Activated CD4-positive, alpha-beta T cell treated with anti-CD3 and anti-CD28 coated beads, Interleukin-2, amount 10 ng/mL, durations not matched to agents 24 days and 14 days (primary cell): ENCODE results near the gene MIA3. TPM values are rescaled to one million over a fixed set of nuclear protein-coding genes. Genes with fewer than 3 reads are reported as not detected.

Experiments used
- DNase-seq: peaks from one replicate; pipeline ENCODE4 v3.0.0; 2022
- H3K27ac Mint-ChIP-seq: one replicate; pipeline ENCODE4 v1.8.0; 2022; ENCODE audit warnings: mild to moderate bottlenecking, mixed read lengths
- H3K27me3 Mint-ChIP-seq: one replicate; pipeline ENCODE4 v1.8.0; 2022; ENCODE audit warnings: mixed read lengths
- H3K36me3 Mint-ChIP-seq: one replicate; pipeline ENCODE4 v1.8.0; 2022; ENCODE audit warnings: low read depth, mild to moderate bottlenecking, mixed read lengths
- H3K4me1 Mint-ChIP-seq: one replicate; pipeline ENCODE4 v1.8.0; 2021; ENCODE audit warnings: mixed read lengths
- H3K4me3 Mint-ChIP-seq: one replicate; pipeline ENCODE4 v1.8.0; 2022; ENCODE audit warnings: mild to moderate bottlenecking, moderate library complexity, mixed read lengths
- H3K9me3 Mint-ChIP-seq: one replicate; pipeline ENCODE4 v1.8.0; 2021; ENCODE audit warnings: mixed read lengths
- intact Hi-C: fragments of 100-400 bp; cut with micrococcal nuclease; formaldehyde crosslinking; loops from one replicate; pipeline ENCODE4 v1.15.1; 2023
- total RNA-seq: library from RNA; stranded (reverse); gene quantifications from 2 replicates; pipeline ENCODE4 v1.2.3, GENCODE V29; 2022

The MIA3 gene
- total RNA-seq, 1 donor from 2014 or later, result 44.2 TPM

GRCh38 chr1:222632749-222633148 is 14.9 kb downstream of the MIA3 start:
- Mint-ChIP-seq H3K27me3 (no peaks in the 10 kb centered on the region), H3K9me3 (no peaks in the 10 kb centered on the region), H3K36me3 (peaks cover 48% of the 10 kb centered on the region), H3K4me1 (peaks cover 6% of the 10 kb centered on the region), H3K27ac (no peak overlapping the region), H3K4me3 (no peak overlapping the region)
- intact Hi-C loops, result no loop called here
- no peak for DNase-seq

DNA sequence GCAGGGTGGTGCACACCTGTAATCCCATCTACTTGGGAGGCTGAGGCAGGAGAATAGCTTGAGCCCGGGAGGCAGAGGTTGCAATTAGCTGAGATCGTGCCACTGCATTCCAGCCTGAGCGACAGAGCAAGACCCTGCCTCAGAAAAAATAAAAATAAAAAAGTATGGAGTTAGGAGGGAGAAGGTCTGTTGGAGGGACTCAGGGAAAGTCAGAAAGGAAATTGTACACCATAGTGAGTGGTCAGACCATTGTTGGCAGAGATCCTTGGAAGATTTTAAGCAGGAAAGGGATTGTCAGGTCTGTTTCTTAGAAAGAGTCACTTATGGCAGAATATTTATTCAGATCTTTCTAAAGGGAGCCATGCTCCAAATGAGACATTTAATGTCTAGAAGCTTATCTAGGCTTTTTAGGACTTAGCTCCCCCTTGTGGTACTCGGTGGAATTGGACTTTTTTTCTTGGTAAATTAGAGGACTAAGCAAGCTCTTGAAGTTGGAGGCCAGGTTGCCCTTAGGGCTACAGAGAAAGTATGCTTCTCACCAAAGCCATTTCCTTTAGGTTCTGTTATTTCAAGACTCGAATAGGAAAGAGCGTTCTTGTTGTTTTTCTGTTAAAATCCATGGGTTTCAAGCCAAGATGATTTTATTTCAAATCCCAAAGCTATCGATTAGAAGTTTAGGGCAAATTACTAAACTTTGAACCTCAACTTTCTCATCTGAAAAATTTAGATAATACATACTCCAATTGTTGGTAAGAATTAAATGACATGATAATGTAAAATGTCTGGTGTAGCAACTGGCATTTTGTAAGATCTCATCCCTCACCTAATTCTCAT is 16.5 kb downstream of the MIA3 start:
- intact Hi-C loops, result loop anchor here (1.0 to 2.0 kb wide), 3 partner anchors 10 to 169 kb away; no protein-coding TSS in a partner anchor
- DNase-seq, result peak; percentile 93
- H3K4me3 Mint-ChIP-seq, result no peak overlapping the region
- H3K27ac Mint-ChIP-seq, result no peak overlapping the region
- no peaks in the 10 kb centered on the region for H3K9me3 Mint-ChIP-seq
- peaks cover 6% of the 10 kb centered on the region for H3K4me1 Mint-ChIP-seq
- H3K36me3 Mint-ChIP-seq, result peaks cover 40% of the 10 kb centered on the region
- no peaks in the 10 kb centered on the region for H3K27me3 Mint-ChIP-seq

DNA sequence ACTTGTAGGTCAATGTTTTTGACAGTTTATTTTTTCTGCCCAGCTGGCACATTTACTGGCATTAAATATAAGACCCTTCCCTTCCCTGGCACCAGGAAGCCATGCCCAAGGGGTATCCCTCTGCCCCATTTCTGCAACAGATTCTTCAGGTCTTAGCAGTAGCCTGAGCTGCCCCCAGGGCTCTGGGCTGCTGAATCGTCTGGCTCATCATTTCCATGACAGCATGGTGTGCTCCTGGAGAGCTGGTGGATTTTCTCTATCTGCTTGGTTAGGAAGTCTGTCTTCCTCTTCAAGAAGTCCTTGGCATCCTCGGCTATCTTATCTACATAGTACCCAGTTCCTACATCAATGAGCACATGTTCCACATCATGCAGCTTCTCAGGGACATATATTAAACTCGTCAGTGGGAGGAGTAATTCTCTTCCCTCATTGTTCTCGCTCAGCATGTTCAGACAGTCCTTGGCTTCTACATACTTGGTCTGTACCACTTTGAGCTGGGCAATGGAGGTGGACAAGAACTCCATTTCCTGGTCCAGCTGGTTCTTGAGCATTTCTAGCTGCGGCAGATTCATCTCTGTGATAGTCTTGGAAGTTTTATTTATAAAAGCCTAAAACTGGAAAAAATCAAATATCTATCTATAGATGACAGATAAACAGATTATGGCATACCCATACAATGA is 23.5 kb downstream of the MIA3 start:
- H3K27ac Mint-ChIP-seq, result no peak overlapping the region
- no peak overlapping the region for H3K4me3 Mint-ChIP-seq
- intact Hi-C loops, result no loop called here
- H3K9me3 Mint-ChIP-seq, result no peaks in the 10 kb centered on the region
- no peaks in the 10 kb centered on the region for H3K27me3 Mint-ChIP-seq
- DNase-seq, result peak; percentile 54
- H3K4me1 Mint-ChIP-seq, result peaks cover 26% of the 10 kb centered on the region
- H3K36me3 Mint-ChIP-seq, result peaks cover 23% of the 10 kb centered on the region

DNA sequence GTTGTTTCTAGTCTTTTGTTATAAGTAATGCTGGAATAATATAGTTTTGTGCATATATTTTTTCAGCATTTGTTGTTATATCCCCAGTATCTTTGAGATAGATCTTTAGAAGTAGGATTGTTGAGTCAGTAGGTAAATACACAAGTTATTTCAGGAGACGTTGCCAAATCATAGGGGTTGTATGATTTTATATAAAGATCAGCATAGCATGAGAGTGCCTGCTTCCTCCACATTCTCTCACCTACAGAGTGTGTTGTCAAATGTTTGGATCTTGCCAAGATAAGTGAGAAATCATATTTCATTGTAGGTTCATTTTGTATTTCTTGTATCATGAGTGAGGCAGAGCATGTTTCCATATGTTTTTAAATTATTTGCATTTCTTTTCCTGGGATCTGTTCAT is 24.6 kb downstream of the MIA3 start:
- no peaks in the 10 kb centered on the region for H3K27me3 Mint-ChIP-seq
- peaks cover 26% of the 10 kb centered on the region for H3K4me1 Mint-ChIP-seq
- H3K27ac Mint-ChIP-seq, result peak overlapping the region; percentile 72
- DNase-seq, result peak; percentile 24
- peaks cover 19% of the 10 kb centered on the region for H3K36me3 Mint-ChIP-seq
- H3K4me3 Mint-ChIP-seq, result peak overlapping the region; percentile 39
- H3K9me3 Mint-ChIP-seq, result no peaks in the 10 kb centered on the region
- intact Hi-C loops, result no loop called here

- intact Hi-C loops, result no loop called here
- H3K36me3 Mint-ChIP-seq, result peaks cover 20% of the 10 kb centered on the region
- H3K27me3 Mint-ChIP-seq, result no peaks in the 10 kb centered on the region
- no peak for DNase-seq
- H3K9me3 Mint-ChIP-seq, result no peaks in the 10 kb centered on the region
- peak overlapping the region; percentile 94 for H3K27ac Mint-ChIP-seq
- peaks cover 28% of the 10 kb centered on the region for H3K4me1 Mint-ChIP-seq
- H3K4me3 Mint-ChIP-seq, result peak overlapping the region; percentile 95
These were observed 25.7 kb downstream of the MIA3 start for GRCh38 chr1:222643606-222643937.

GRCh38 chr1:222643938-222644635 is 26.2 kb downstream of the MIA3 start:
- Mint-ChIP-seq H3K27me3 (no peaks in the 10 kb centered on the region), H3K4me3 (peak overlapping the region; percentile 95), H3K27ac (peak overlapping the region; percentile 94), H3K4me1 (peaks cover 28% of the 10 kb centered on the region), H3K36me3 (peaks cover 21% of the 10 kb centered on the region), H3K9me3 (no peaks in the 10 kb centered on the region)
- peak; percentile 100 for DNase-seq
- intact Hi-C loops, result loop anchor here (1.0 kb wide), 5 partner anchors 9 to 68 kb away; partner anchors contain the start of genes AIDA, BROX and TAF1A

- Mint-ChIP-seq H3K36me3 (peaks cover 19% of the 10 kb centered on the region), H3K4me3 (peak overlapping the region; percentile 95), H3K27me3 (no peaks in the 10 kb centered on the region), H3K9me3 (no peaks in the 10 kb centered on the region), H3K4me1 (peaks cover 28% of the 10 kb centered on the region), H3K27ac (peak overlapping the region; percentile 94)
- intact Hi-C loops, result loop anchor here (1.0 kb wide), 5 partner anchors 9 to 68 kb away; partner anchors contain the start of genes AIDA, BROX and TAF1A
- no peak for DNase-seq
These were observed 26.7 kb downstream of the MIA3 start for GRCh38 chr1:222644636-222644980.

DNA sequence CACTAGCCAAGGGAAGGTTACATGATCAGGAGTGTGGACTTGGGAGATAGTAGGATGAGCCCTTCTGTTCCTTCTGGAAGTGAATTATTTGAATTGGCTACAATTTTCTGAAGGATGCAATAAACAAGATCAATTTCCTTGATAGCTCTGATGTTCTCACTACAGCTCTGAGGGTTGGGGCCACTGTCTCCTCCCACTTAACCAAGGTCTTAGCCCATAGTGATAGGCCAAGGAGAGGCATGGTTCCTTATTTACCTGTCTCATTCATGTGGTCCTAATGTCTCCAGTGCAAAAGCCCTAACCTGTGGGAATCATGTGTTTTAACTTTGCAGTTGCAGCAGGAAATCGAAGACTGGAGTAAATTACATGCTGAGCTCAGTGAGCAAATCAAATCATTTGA is 34.8 kb downstream of the MIA3 start:
- Mint-ChIP-seq H3K4me1 (peaks cover 52% of the 10 kb centered on the region), H3K27me3 (no peaks in the 10 kb centered on the region), H3K27ac (peak overlapping the region; percentile 65), H3K9me3 (no peaks in the 10 kb centered on the region), H3K36me3 (peaks cover 70% of the 10 kb centered on the region), H3K4me3 (peak overlapping the region; percentile 69)
- intact Hi-C loops, result loop anchor here (1.0 to 10.0 kb wide), 7 partner anchors 8 to 938 kb away; partner anchors contain the start of genes AIDA, BROX, DISP1 and MIA3
- DNase-seq, result peak; percentile 61

GRCh38 chr1:222653178-222653827 is 35.4 kb downstream of the MIA3 start:
- Mint-ChIP-seq H3K36me3 (peaks cover 76% of the 10 kb centered on the region), H3K9me3 (no peaks in the 10 kb centered on the region), H3K4me1 (peaks cover 49% of the 10 kb centered on the region), H3K4me3 (peak overlapping the region; percentile 69), H3K27ac (peak overlapping the region; percentile 65), H3K27me3 (no peaks in the 10 kb centered on the region)
- peak; percentile 81 for DNase-seq
- intact Hi-C loops, result loop anchor here (1.0 to 10.0 kb wide), 7 partner anchors 9 to 939 kb away; partner anchors contain the start of genes AIDA, BROX, DISP1 and MIA3

GRCh38 chr1:222654849-222655248 is 37.0 kb downstream of the MIA3 start:
- peak overlapping the region; percentile 86 for H3K27ac Mint-ChIP-seq
- peaks cover 51% of the 10 kb centered on the region for H3K4me1 Mint-ChIP-seq
- H3K4me3 Mint-ChIP-seq, result peak overlapping the region; percentile 69
- H3K27me3 Mint-ChIP-seq, result no peaks in the 10 kb centered on the region
- H3K36me3 Mint-ChIP-seq, result peaks cover 84% of the 10 kb centered on the region
- intact Hi-C loops, result loop anchor here (2.0 to 10.0 kb wide), 5 partner anchors 78 to 940 kb away; partner anchors contain the start of gene DISP1
- no peaks in the 10 kb centered on the region for H3K9me3 Mint-ChIP-seq
- peak; percentile 92 for DNase-seq

DNA sequence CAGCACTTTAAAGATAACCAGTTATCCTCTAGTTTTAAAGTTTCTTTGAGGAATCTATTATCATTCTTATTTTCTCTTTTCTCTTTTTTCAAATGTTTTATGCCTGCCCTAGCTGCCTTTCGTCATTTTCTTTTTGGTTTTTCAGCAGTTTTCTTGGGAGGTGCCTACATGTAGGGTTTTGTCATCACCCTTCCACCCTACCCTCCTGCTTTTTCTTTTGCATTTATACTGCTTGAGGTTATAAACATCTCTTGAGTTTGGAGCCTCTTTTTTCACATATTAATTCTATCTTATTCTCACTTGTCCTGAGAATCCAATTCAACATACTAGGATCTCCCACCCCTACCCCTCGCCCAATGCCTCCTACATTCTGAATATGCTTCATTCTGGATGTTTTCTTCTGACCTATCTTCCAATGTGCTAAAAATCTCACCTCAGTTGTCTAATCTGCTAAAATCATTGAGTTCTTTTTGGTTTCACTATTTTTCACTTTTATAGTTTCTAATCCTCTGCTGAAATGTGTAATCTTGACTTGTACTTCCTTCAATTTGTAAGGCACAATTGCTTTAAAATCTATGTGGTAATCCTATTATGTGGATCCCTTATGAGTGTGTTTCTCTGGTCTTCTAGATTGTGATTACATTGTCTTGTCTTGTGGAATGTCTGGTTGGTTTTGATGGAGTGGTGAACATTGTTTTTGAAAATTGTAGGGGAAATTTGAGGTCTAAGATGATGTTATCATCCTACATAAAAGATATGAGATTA is 38.7 kb downstream of the MIA3 start:
- no peak for DNase-seq
- H3K27ac Mint-ChIP-seq, result no peak overlapping the region
- peak overlapping the region; percentile 6 for H3K4me3 Mint-ChIP-seq
- H3K9me3 Mint-ChIP-seq, result no peaks in the 10 kb centered on the region
- H3K27me3 Mint-ChIP-seq, result no peaks in the 10 kb centered on the region
- intact Hi-C loops, result loop anchor here (10.0 kb wide), 3 partner anchors 158 to 942 kb away; partner anchors contain the start of gene DISP1
- H3K36me3 Mint-ChIP-seq, result peaks cover 84% of the 10 kb centered on the region
- H3K4me1 Mint-ChIP-seq, result peaks cover 50% of the 10 kb centered on the region

DNA sequence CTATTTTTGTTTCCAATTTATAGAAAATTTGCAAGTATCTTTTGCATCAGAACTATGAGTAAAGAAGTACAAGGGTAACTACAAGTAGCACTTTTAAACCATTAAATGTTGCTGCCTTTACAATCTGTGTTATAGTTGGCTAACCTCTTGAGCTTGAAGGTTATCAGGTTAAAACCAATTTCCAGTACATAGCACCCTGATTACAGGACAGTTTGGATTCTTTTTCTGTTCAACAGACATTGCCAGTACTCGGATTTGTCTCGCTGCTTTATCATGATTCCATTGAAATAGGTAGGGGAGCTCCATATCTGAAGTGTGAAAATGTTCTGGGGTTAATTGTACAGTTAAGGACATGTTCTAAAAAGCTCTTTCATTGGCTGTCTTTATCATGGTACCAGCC is 40.0 kb downstream of the MIA3 start:
- Mint-ChIP-seq H3K4me3 (no peak overlapping the region), H3K4me1 (peaks cover 45% of the 10 kb centered on the region), H3K27me3 (no peaks in the 10 kb centered on the region), H3K9me3 (no peaks in the 10 kb centered on the region), H3K27ac (no peak overlapping the region), H3K36me3 (peaks cover 81% of the 10 kb centered on the region)
- intact Hi-C loops, result loop anchor here (10.0 kb wide), 3 partner anchors 157 to 943 kb away; partner anchors contain the start of gene DISP1
- no peak for DNase-seq
